A673 (cell line): ENCODE measurements around the gene DES. TPM values are rescaled to one million over a fixed set of nuclear protein-coding genes. Genes with fewer than 3 reads are reported as not detected.

Experiments
- BruUV-seq: library from RNA; stranded (reverse); fragments of 400-500 nt; replicated peaks from 2 replicates; lab custom pipeline; 2021; lab: Mats Ljungman, UMichigan
- CTCF ChIA-PET: fragments of 300-600 bp; sonication (Branson Sonifier 250); formaldehyde crosslinking; loops from one replicate; lab custom pipeline; 2022; ENCODE audit warnings: antibody characterized with exemption; lab: Charles Lee
- POLR2A ChIA-PET: fragments of 300-600 bp; sonication (Branson Sonifier 250); formaldehyde crosslinking; loops from one replicate; lab custom pipeline; 2022; ENCODE audit warnings: antibody characterized with exemption; ENCODE audit not compliant: low non-redundant PET; lab: Charles Lee
- DNase-seq: peaks from one replicate; pipeline ENCODE4 v3.0.0-alpha.2; 2015; ENCODE audit warnings: low spot score
- H3K27ac ChIP-seq: fragments of 200-600 bp; sonication (generic); 2 replicates; pipeline ENCODE4 v1.5.1; 2016; ENCODE audit warnings: mixed run types, low read depth, mild to moderate bottlenecking, mixed read lengths, antibody characterized with exemption, low read length; ENCODE audit not compliant: poor library complexity, severe bottlenecking
- H3K27me3 ChIP-seq: fragments of 200-600 bp; sonication (generic); replicated peaks from 2 replicates; pipeline ENCODE4 v1.6.1; 2017; ENCODE audit warnings: mixed run types, low read depth, mild to moderate bottlenecking, mixed read lengths, antibody characterized with exemption, low read length; ENCODE audit not compliant: insufficient read depth, poor library complexity
- H3K36me3 ChIP-seq: fragments of 200-600 bp; sonication (generic); 2 replicates; pipeline ENCODE4 v1.6.1; 2016; ENCODE audit warnings: mixed run types, mild to moderate bottlenecking, mixed read lengths, antibody characterized with exemption, low read length; ENCODE audit not compliant: insufficient read depth, poor library complexity, severe bottlenecking
- H3K4me1 ChIP-seq: fragments of 200-600 bp; sonication (generic); 2 replicates; pipeline ENCODE4 v1.6.1; 2017; ENCODE audit warnings: mixed run types, mild to moderate bottlenecking, mixed read lengths, antibody characterized with exemption, low read length; ENCODE audit not compliant: insufficient read depth, poor library complexity, severe bottlenecking
- H3K4me3 ChIP-seq: fragments of 200-600 bp; sonication (generic); 2 replicates; pipeline ENCODE4 v1.5.1; 2016; ENCODE audit warnings: low read depth, mixed run types, mild to moderate bottlenecking, mixed read lengths, low read length; ENCODE audit not compliant: poor library complexity, severe bottlenecking
- H3K9me3 ChIP-seq: fragments of 200-600 bp; sonication (generic); 2 replicates; pipeline ENCODE4 v1.6.1; 2016; ENCODE audit warnings: mixed run types, low read depth, mild to moderate bottlenecking, mixed read lengths, antibody characterized with exemption, low read length; ENCODE audit not compliant: poor library complexity, severe bottlenecking
- CTCF ChIP-seq: fragments of 300-800, 200-600 bp; sonication (generic); conservative IDR thresholded peaks from 2 replicates; pipeline ENCODE4 v1.5.1; 2017; ENCODE audit warnings: low read depth, mild to moderate bottlenecking, antibody characterized with exemption, low read length, moderate library complexity, mixed read lengths
- EZH2 ChIP-seq: fragments of 200-600 bp; sonication (generic); IDR thresholded peaks from 2 replicates; pipeline ENCODE4 v1.6.1; 2017; ENCODE audit warnings: borderline replicate concordance, low read depth, mild to moderate bottlenecking, mixed read lengths, antibody characterized with exemption, low read length; ENCODE audit not compliant: poor library complexity, severe bottlenecking
- intact Hi-C: fragments of 100-400 bp; cut with micrococcal nuclease; formaldehyde crosslinking; loops from one replicate; pipeline ENCODE4 v1.10.0; 2022; ENCODE audit not compliant: unreplicated experiment
- total RNA-seq: library from RNA; stranded (reverse); gene quantifications from 2 replicates; pipeline ENCODE4 v1.2.3, GENCODE V29; 2021

The DES gene
- total RNA-seq, 1 experiment from 2014 or later: not detected

GRCh38 chr2:219452361-219453317 lies 34.5 kb downstream of the DES start:
- no TSS peak for BruUV-seq
- POLR2A ChIA-PET: interaction anchor here (0.6 kb wide), 1 partner anchor 1087 kb away, joined by 3 read pairs; no protein-coding TSS in a partner anchor
- no peak overlapping the region for H3K4me3 ChIP-seq
- no peak for DNase-seq
- H3K4me1 ChIP-seq: peaks cover 5% of the 10 kb centered on the region
- no peaks in the 10 kb centered on the region for H3K36me3 ChIP-seq
- no peaks in the 10 kb centered on the region for H3K9me3 ChIP-seq
- CTCF ChIA-PET: interaction anchor here (0.5 to 0.6 kb wide), 2 partner anchors 89 to 145 kb away, joined by 4 to 6 read pairs; no protein-coding TSS in a partner anchor
- H3K27ac ChIP-seq: peak overlapping the region; percentile 30
- no peaks in the 10 kb centered on the region for H3K27me3 ChIP-seq
- intact Hi-C loops: no loop called here
- TF ChIP-seq CTCF (no peak), EZH2 (no peak)

DNA sequence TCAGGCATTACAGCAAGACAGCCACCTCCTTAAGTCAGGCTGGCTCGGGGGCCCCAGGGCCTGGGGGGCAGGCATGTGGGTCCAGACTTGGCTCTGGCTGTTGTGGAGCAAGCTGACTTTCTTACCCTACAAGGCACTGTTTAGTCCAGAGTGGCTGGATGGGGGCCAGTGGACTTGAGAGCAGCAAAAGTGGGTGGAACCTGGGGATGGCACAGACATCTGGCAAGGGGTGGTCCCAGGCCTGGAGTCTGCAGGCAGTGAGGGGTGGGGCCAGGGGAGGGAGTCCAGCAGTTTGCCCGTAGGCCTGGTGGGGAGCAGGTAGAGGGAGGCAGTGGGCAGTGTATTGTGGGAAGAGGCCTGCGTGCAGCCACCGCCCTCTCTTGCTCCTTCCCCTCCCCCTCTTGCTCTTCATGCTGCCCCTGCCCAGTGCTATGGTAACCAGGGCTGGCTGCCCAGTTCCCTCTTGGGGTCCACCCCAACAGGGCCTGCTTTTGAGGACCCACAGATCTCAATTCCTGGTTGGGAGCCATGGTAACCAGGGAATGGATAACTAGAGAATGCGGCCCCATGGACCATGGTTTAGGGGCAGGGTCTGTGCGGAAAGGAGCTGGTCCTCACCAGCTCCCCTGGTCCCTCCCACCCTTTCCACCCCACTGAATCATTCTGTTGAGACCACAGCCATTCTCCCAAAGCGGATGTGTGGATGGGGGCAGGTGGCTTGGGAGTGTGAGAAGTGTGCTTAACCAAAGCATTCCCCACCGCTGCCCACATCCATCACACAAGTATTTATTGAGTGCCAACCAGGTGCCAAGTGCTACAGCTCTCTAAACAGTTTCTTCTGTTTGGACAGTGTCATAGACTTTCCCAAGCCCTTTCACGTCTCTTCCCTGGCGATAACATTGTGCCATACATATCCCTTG lies 35.8 kb downstream of the DES start:
- no peaks in the 10 kb centered on the region for H3K9me3 ChIP-seq
- no peak for TF ChIP-seq EZH2
- no peak for TF ChIP-seq CTCF
- H3K27me3 ChIP-seq: no peaks in the 10 kb centered on the region
- ChIA-PET CTCF (no interaction called here), POLR2A (interaction anchor here (0.5 kb wide), 1 partner anchor 219 kb away, joined by 4 read pairs; no protein-coding TSS in a partner anchor)
- BruUV-seq: no TSS peak
- intact Hi-C loops: no loop called here
- DNase-seq: no peak
- H3K36me3 ChIP-seq: no peaks in the 10 kb centered on the region
- H3K4me3 ChIP-seq: no peak overlapping the region
- H3K27ac ChIP-seq: peak overlapping the region; percentile 30
- H3K4me1 ChIP-seq: peaks cover 5% of the 10 kb centered on the region

- peaks cover 6% of the 10 kb centered on the region for H3K4me1 ChIP-seq
- intact Hi-C loops: no loop called here
Measured at GRCh38 chr2:219455581-219455980, 37.4 kb downstream of the DES start.

More at GRCh38 chr2:219455581-219455980, 37.4 kb downstream of the DES start:
- H3K27ac ChIP-seq: no peak overlapping the region
- TF ChIP-seq CTCF (no peak), EZH2 (no peak)
- no peaks in the 10 kb centered on the region for H3K9me3 ChIP-seq
- ChIA-PET CTCF (interaction anchor here (1.1 to 1.2 kb wide), 2 partner anchors 19 to 74 kb away, joined by 3 to 4 read pairs; no protein-coding TSS in a partner anchor), POLR2A (no interaction called here)
- DNase-seq: no peak
- BruUV-seq: no TSS peak
- H3K4me3 ChIP-seq: no peak overlapping the region
- no peaks in the 10 kb centered on the region for H3K27me3 ChIP-seq
- no peaks in the 10 kb centered on the region for H3K36me3 ChIP-seq
